ENCODE results near the gene SLC13A3. TPM values are rescaled to one million over a fixed set of nuclear protein-coding genes. Genes with fewer than 3 reads are reported as not detected.

The SLC13A3 gene
- total RNA-seq (100 to 1,000 TPM in 1 of 2 donors, 10 to 100 TPM in 1; 39.6 to 303 TPM), polyA plus RNA-seq (ENCODE audit: insufficient read length in 2 of 2) (10 to 100 TPM in 1 of 2 donors, 1 to 10 TPM in 1; 8.8 to 63.7 TPM)
- long read RNA-seq, donor 1, full-length matches to known transcripts = 3 of 3 reads
- long read RNA-seq, donor 1, partial matches to known transcripts = 0 of 3 reads
- long read RNA-seq, donor 1, other reads (novel, unspliced or antisense) = 0 of 3 reads
- long read RNA-seq, donor 2 = 0 reads
- long read RNA-seq, donor 3 = 0 reads
- long read RNA-seq, donor 4 = 0 reads

GRCh38 chr20:46651091-46651962 is at the start of gene SLC13A3:
Gene SLC13A3 (minus strand): TSS chr20:46651459. CDS start chr20:46651421, 38 bp downstream.
- Histone ChIP-seq H3K4me1 (ENCODE audit: control insufficient read depth, insufficient read depth, low read length) (peaks cover 15% of the 10 kb centered on the region), H3K27ac (ENCODE audit: low read depth, low read length) (no peak within 1 kb of the TSS), H3K4me3 (ENCODE audit: low read depth, low read length) (peak within 1 kb of the TSS; percentile 34), H3K36me3 (ENCODE audit: control insufficient read depth, insufficient read depth, low read length) (no peaks in the 10 kb centered on the region), H3K9me3 (ENCODE audit: control insufficient read depth, insufficient read depth, low read length) (no peaks in the 10 kb centered on the region), H3K27me3 (ENCODE audit: control insufficient read depth, insufficient read depth, low read length) (no peaks in the 10 kb centered on the region)
- peak in 2 of 6 donors; percentile 47 to 61 for DNase-seq (ENCODE audit: low read depth in 4 of 6, low spot score in 6 of 6)
- 9% methylated on average over 48 of the region's 55 CpGs for WGBS (ENCODE audit: insufficient coverage)

- Histone ChIP-seq H3K4me3 (ENCODE audit: low read depth, low read length) (no peak overlapping the region), H3K27ac (ENCODE audit: low read depth, low read length) (no peak overlapping the region), H3K9me3 (ENCODE audit: control insufficient read depth, insufficient read depth, low read length) (no peaks in the 10 kb centered on the region), H3K27me3 (ENCODE audit: control insufficient read depth, insufficient read depth, low read length) (no peaks in the 10 kb centered on the region), H3K36me3 (ENCODE audit: control insufficient read depth, insufficient read depth, low read length) (no peaks in the 10 kb centered on the region), H3K4me1 (ENCODE audit: control insufficient read depth, insufficient read depth, low read length) (peaks cover 11% of the 10 kb centered on the region)
- WGBS (ENCODE audit: insufficient coverage) = no CpG with 5 or more reads among the region's 2 CpGs
- no peak for DNase-seq (ENCODE audit: low read depth in 4 of 6, low spot score in 6 of 6)
Measured at GRCh38 chr20:46701057-46701456, 49.8 kb upstream of the SLC13A3 start.

- 92% methylated on average over 6 of the region's 6 CpGs for WGBS (ENCODE audit: insufficient coverage)
- no peak overlapping the region for H3K4me3 ChIP-seq (ENCODE audit: low read depth, low read length)
- no peak for DNase-seq (ENCODE audit: low read depth in 4 of 6, low spot score in 6 of 6)
- no peak overlapping the region for H3K27ac ChIP-seq (ENCODE audit: low read depth, low read length)
- H3K4me1 ChIP-seq (ENCODE audit: control insufficient read depth, insufficient read depth, low read length) = peaks cover 12% of the 10 kb centered on the region
- no peaks in the 10 kb centered on the region for H3K9me3 ChIP-seq (ENCODE audit: control insufficient read depth, insufficient read depth, low read length)
- H3K27me3 ChIP-seq (ENCODE audit: control insufficient read depth, insufficient read depth, low read length) = no peaks in the 10 kb centered on the region
- H3K36me3 ChIP-seq (ENCODE audit: control insufficient read depth, insufficient read depth, low read length) = no peaks in the 10 kb centered on the region
Measured at GRCh38 chr20:46700481-46700880, 49.2 kb upstream of the SLC13A3 start.

GRCh38 chr20:46699651-46700359 is 48.5 kb upstream of the SLC13A3 start:
- Histone ChIP-seq H3K36me3 (ENCODE audit: control insufficient read depth, insufficient read depth, low read length) (no peaks in the 10 kb centered on the region), H3K27ac (ENCODE audit: low read depth, low read length) (no peak overlapping the region), H3K4me1 (ENCODE audit: control insufficient read depth, insufficient read depth, low read length) (peaks cover 18% of the 10 kb centered on the region), H3K4me3 (ENCODE audit: low read depth, low read length) (no peak overlapping the region), H3K27me3 (ENCODE audit: control insufficient read depth, insufficient read depth, low read length) (no peaks in the 10 kb centered on the region), H3K9me3 (ENCODE audit: control insufficient read depth, insufficient read depth, low read length) (no peaks in the 10 kb centered on the region)
- WGBS (ENCODE audit: insufficient coverage) = 65% methylated on average over 5 of the region's 12 CpGs
- no peak for DNase-seq (ENCODE audit: low read depth in 4 of 6, low spot score in 6 of 6)

GRCh38 chr20:46698788-46699187 is 47.5 kb upstream of the SLC13A3 start:
- Histone ChIP-seq H3K4me3 (ENCODE audit: low read depth, low read length) (no peak overlapping the region), H3K9me3 (ENCODE audit: control insufficient read depth, insufficient read depth, low read length) (no peaks in the 10 kb centered on the region), H3K36me3 (ENCODE audit: control insufficient read depth, insufficient read depth, low read length) (no peaks in the 10 kb centered on the region), H3K4me1 (ENCODE audit: control insufficient read depth, insufficient read depth, low read length) (peaks cover 18% of the 10 kb centered on the region), H3K27ac (ENCODE audit: low read depth, low read length) (no peak overlapping the region), H3K27me3 (ENCODE audit: control insufficient read depth, insufficient read depth, low read length) (no peaks in the 10 kb centered on the region)
- 80% methylated on average over 1 of the region's 2 CpGs for WGBS (ENCODE audit: insufficient coverage)
- DNase-seq (ENCODE audit: low read depth in 4 of 6, low spot score in 6 of 6) = no peak

GRCh38 chr20:46696791-46697279 is 45.6 kb upstream of the SLC13A3 start:
- WGBS (ENCODE audit: insufficient coverage) = 69% methylated on average over 3 of the region's 3 CpGs
- H3K4me3 ChIP-seq (ENCODE audit: low read depth, low read length) = no peak overlapping the region
- peaks cover 18% of the 10 kb centered on the region for H3K4me1 ChIP-seq (ENCODE audit: control insufficient read depth, insufficient read depth, low read length)
- no peaks in the 10 kb centered on the region for H3K9me3 ChIP-seq (ENCODE audit: control insufficient read depth, insufficient read depth, low read length)
- no peak for DNase-seq (ENCODE audit: low read depth in 4 of 6, low spot score in 6 of 6)
- no peaks in the 10 kb centered on the region for H3K36me3 ChIP-seq (ENCODE audit: control insufficient read depth, insufficient read depth, low read length)
- H3K27ac ChIP-seq (ENCODE audit: low read depth, low read length) = peak overlapping the region; percentile 15
- H3K27me3 ChIP-seq (ENCODE audit: control insufficient read depth, insufficient read depth, low read length) = no peaks in the 10 kb centered on the region

GRCh38 chr20:46695892-46696291 is 44.6 kb upstream of the SLC13A3 start:
- Histone ChIP-seq H3K27ac (ENCODE audit: low read depth, low read length) (peak overlapping the region; percentile 58), H3K9me3 (ENCODE audit: control insufficient read depth, insufficient read depth, low read length) (no peaks in the 10 kb centered on the region), H3K4me1 (ENCODE audit: control insufficient read depth, insufficient read depth, low read length) (peaks cover 18% of the 10 kb centered on the region), H3K4me3 (ENCODE audit: low read depth, low read length) (no peak overlapping the region), H3K36me3 (ENCODE audit: control insufficient read depth, insufficient read depth, low read length) (no peaks in the 10 kb centered on the region), H3K27me3 (ENCODE audit: control insufficient read depth, insufficient read depth, low read length) (no peaks in the 10 kb centered on the region)
- no CpG with 5 or more reads among the region's 3 CpGs for WGBS (ENCODE audit: insufficient coverage)
- DNase-seq (ENCODE audit: low read depth in 4 of 6, low spot score in 6 of 6) = peak in 3 of 6 donors; percentile 59 to 88 (median 87)

GRCh38 chr20:46694484-46694883 is 43.2 kb upstream of the SLC13A3 start:
- DNase-seq (ENCODE audit: low read depth in 4 of 6, low spot score in 6 of 6) = peak in 2 of 6 donors; percentile 74 to 84
- no peak overlapping the region for H3K4me3 ChIP-seq (ENCODE audit: low read depth, low read length)
- no peaks in the 10 kb centered on the region for H3K9me3 ChIP-seq (ENCODE audit: control insufficient read depth, insufficient read depth, low read length)
- peaks cover 18% of the 10 kb centered on the region for H3K4me1 ChIP-seq (ENCODE audit: control insufficient read depth, insufficient read depth, low read length)
- no CpG with 5 or more reads among the region's 2 CpGs for WGBS (ENCODE audit: insufficient coverage)
- no peak overlapping the region for H3K27ac ChIP-seq (ENCODE audit: low read depth, low read length)
- H3K36me3 ChIP-seq (ENCODE audit: control insufficient read depth, insufficient read depth, low read length) = no peaks in the 10 kb centered on the region
- H3K27me3 ChIP-seq (ENCODE audit: control insufficient read depth, insufficient read depth, low read length) = no peaks in the 10 kb centered on the region

GRCh38 chr20:46691196-46691595 is 39.9 kb upstream of the SLC13A3 start:
- peaks cover 21% of the 10 kb centered on the region for H3K4me1 ChIP-seq (ENCODE audit: control insufficient read depth, insufficient read depth, low read length)
- H3K36me3 ChIP-seq (ENCODE audit: control insufficient read depth, insufficient read depth, low read length) = no peaks in the 10 kb centered on the region
- no peak for DNase-seq (ENCODE audit: low read depth in 4 of 6, low spot score in 6 of 6)
- WGBS (ENCODE audit: insufficient coverage) = no CpG with 5 or more reads among the region's 4 CpGs
- no peak overlapping the region for H3K4me3 ChIP-seq (ENCODE audit: low read depth, low read length)
- H3K9me3 ChIP-seq (ENCODE audit: control insufficient read depth, insufficient read depth, low read length) = no peaks in the 10 kb centered on the region
- H3K27me3 ChIP-seq (ENCODE audit: control insufficient read depth, insufficient read depth, low read length) = no peaks in the 10 kb centered on the region
- no peak overlapping the region for H3K27ac ChIP-seq (ENCODE audit: low read depth, low read length)

Data from spinal cord (tissue), 10 donors.